Thyroid gland (tissue), 4 donors: ENCODE measurements around the gene FLNA.

ENCODE experiments used
- POLR2A ChIP-seq, 2 donors: fragments of 450-650 bp; IDR thresholded peaks; one replicate each; pipeline ENCODE4 v1.6.1; 2017; ENCODE audit warnings: antibody characterized with exemption in 2 of 2, mild to moderate bottlenecking in 2 of 2, moderate library complexity in 1 of 2
- TF ChIP-seq, protein P1 (sequence below), 6 experiments: fragments of 200-600 bp in 3 of 6; fragments of 450-650 bp in 3 of 6; sonication (generic) in 3 of 6; IDR thresholded peaks; one replicate each; pipeline ENCODE4 v1.5.1; 2016 to 2019; ENCODE audit warnings: antibody characterized with exemption in 6 of 6, mild to moderate bottlenecking in 2 of 6, inconsistent platforms in 1 of 6, moderate library complexity in 1 of 6

DNA sequence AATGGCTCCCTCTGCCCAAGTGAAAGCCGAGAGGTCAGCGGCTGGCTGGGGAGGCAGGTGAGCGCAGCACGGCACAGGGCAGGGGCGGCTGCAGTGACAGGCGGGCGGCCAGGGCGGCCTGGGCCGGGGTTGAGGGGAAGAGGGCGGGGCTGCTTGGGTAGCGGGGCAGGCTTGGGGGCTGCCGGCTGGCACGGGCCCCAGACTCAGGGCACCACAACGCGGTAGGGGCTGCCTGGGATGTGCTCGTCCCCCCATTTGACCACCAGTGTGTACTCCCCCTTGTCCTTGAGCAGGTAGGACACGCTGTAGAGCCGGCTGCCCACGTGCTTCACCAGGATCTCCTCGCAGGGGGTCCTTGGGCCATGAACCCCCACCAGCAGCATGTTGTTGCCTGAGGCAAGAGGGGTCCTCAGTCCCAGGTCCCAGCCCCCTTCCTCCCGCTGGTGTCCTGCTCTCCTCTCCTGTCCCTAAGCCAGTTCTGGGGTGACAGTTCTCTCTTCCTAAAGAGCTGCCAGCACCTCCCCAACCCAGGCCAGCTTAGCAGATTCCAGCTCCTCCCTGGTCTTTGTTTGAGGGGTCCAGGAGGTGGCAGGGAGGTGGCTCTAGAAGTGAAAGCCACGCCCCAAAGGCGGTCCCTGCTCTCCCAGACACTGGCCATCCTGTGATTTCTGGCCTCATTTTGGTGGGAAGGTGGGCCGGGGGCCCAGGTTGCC is 25.6 kb downstream of the FLNA start:
- TF ChIP-seq, protein P1, sequence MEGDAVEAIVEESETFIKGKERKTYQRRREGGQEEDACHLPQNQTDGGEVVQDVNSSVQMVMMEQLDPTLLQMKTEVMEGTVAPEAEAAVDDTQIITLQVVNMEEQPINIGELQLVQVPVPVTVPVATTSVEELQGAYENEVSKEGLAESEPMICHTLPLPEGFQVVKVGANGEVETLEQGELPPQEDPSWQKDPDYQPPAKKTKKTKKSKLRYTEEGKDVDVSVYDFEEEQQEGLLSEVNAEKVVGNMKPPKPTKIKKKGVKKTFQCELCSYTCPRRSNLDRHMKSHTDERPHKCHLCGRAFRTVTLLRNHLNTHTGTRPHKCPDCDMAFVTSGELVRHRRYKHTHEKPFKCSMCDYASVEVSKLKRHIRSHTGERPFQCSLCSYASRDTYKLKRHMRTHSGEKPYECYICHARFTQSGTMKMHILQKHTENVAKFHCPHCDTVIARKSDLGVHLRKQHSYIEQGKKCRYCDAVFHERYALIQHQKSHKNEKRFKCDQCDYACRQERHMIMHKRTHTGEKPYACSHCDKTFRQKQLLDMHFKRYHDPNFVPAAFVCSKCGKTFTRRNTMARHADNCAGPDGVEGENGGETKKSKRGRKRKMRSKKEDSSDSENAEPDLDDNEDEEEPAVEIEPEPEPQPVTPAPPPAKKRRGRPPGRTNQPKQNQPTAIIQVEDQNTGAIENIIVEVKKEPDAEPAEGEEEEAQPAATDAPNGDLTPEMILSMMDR (IDR thresholded peaks at IDR 0.05) = no peak
- no peak for TF ChIP-seq POLR2A (IDR thresholded peaks at IDR 0.05)
